HepG2 (cell line): ENCODE measurements around the gene CTRL. TPM values are rescaled to one million over a fixed set of nuclear protein-coding genes. Genes with fewer than 3 reads are reported as not detected.
A peak's percentile ranks its signal among the peaks of the same experiment; 100 is the strongest.

Source experiments
- ATAC-seq: fragments of 200-7000 bp; cut with Tn5 transposase; 3 replicates; pipeline ENCODE4 v1.9.1; 2020; ENCODE audit warnings: mild to moderate bottlenecking, moderate library complexity
- BruUV-seq: library from RNA; stranded (reverse); fragments of 400-500 nt; replicated peaks from 2 replicates; lab custom pipeline; 2021; lab: Mats Ljungman, UMichigan
- CTCF ChIA-PET: fragments of 300-600 bp; formaldehyde crosslinking; extraction: SDS; loops from one replicate; lab custom pipeline; 2021; ENCODE audit warnings: low total read pairs, inconsistent platforms, low intra/inter-chr PET ratio; lab: Yijun Ruan, JAX
- POLR2A ChIA-PET: fragments of 350-600 bp; sonication (Branson Sonifier 250); formaldehyde crosslinking; loops from one replicate; lab custom pipeline; 2020; ENCODE audit warnings: antibody characterized with exemption, inconsistent platforms; lab: Yijun Ruan, JAX
- DNase-seq: peaks from one replicate; pipeline ENCODE4 v3.0.0-alpha.2; 2015; ENCODE audit warnings: low spot score
- FAIRE-seq: peaks from 3 replicates; lab custom pipeline; 2011; peaks lifted over from hg19 to GRCh38; lab: Jason Lieb, UNC
- H2AFZ ChIP-seq: one replicate; pipeline ENCODE4 v1.6.1; 2011; ENCODE audit warnings: low read length, inconsistent platforms
- H3K27ac ChIP-seq: fragments of 300-600 bp; 3 replicates; pipeline ENCODE4 v1.8.0; 2011; ENCODE audit warnings: mixed run types, mild to moderate bottlenecking, mixed read lengths, low read length, inconsistent platforms; ENCODE audit not compliant: insufficient read depth; ENCODE audit errors: extremely low read length
- H3K27me3 ChIP-seq, 2 experiments: fragments of 200-600 bp in 1 of 2; 2 replicates in 1 of 2; 3 replicates in 1 of 2; pipeline versions ENCODE4 v1.6.0 to v1.8.0; 2011; ENCODE audit warnings: low read length in 2 of 2, mild to moderate bottlenecking in 2 of 2, moderate library complexity in 2 of 2, inconsistent platforms in 1 of 2; ENCODE audit not compliant: insufficient read depth in 2 of 2, control insufficient read depth in 1 of 2
- H3K36me3 ChIP-seq, 2 experiments: fragments of 200-600 bp in 1 of 2; replicated peaks in 1 of 2; 2 replicates in 1 of 2; 3 replicates in 1 of 2; pipeline versions ENCODE4 v1.5.1 to v1.8.0; 2011; ENCODE audit warnings: low read length in 2 of 2, inconsistent platforms in 1 of 2; ENCODE audit not compliant: insufficient read depth in 2 of 2, control insufficient read depth in 1 of 2
- H3K4me1 ChIP-seq: 2 replicates; pipeline ENCODE4 v1.5.1; 2012; ENCODE audit warnings: low read length, inconsistent platforms; ENCODE audit not compliant: insufficient read depth
- H3K4me2 ChIP-seq: 2 replicates; pipeline ENCODE4 v1.6.0; 2011; ENCODE audit warnings: low read depth, low read length, inconsistent platforms
- H3K4me3 ChIP-seq, 3 experiments: fragments of 200-600 bp in 1 of 3; sonication (generic), shearing (Covaris generic) in 1 of 3; replicated peaks in 1 of 3; 2 replicates each; pipeline ENCODE4 v1.5.1; 2011 to 2016; ENCODE audit warnings: low read length in 3 of 3, inconsistent platforms in 2 of 3, low read depth in 2 of 3, mild to moderate bottlenecking in 2 of 3, control low read depth in 1 of 3, mixed read lengths in 1 of 3; ENCODE audit not compliant: insufficient read depth in 1 of 3
- H3K79me2 ChIP-seq: one replicate; pipeline ENCODE4 v1.6.1; 2011; ENCODE audit warnings: low read length, inconsistent platforms; ENCODE audit not compliant: insufficient read depth
- H3K9ac ChIP-seq: 2 replicates; pipeline ENCODE4 v1.6.0; 2011; ENCODE audit warnings: mild to moderate bottlenecking, low read depth, low read length, inconsistent platforms; ENCODE audit not compliant: insufficient read depth
- H3K9me3 ChIP-seq: 2 replicates; pipeline ENCODE4 v1.5.1; 2012; ENCODE audit warnings: mild to moderate bottlenecking, low read length
- H4K20me1 ChIP-seq: 2 replicates; pipeline ENCODE4 v1.6.0; 2011; ENCODE audit warnings: inconsistent platforms, mild to moderate bottlenecking, low read length, moderate library complexity; ENCODE audit not compliant: insufficient read depth
- ATF3 ChIP-seq: sonication (generic); formaldehyde crosslinking; IDR thresholded peaks from 2 replicates; pipeline ENCODE4 v1.4.0; 2020; ENCODE audit warnings: missing genetic modification reagents
- CENPBD1 ChIP-seq: sonication (generic); formaldehyde crosslinking; IDR thresholded peaks from 2 replicates; pipeline ENCODE4 v1.8.0; 2022; ENCODE audit warnings: missing genetic modification reagents, low read depth, mild to moderate bottlenecking, borderline replicate concordance
- E2F2 ChIP-seq: sonication (generic); formaldehyde crosslinking; IDR thresholded peaks from 2 replicates; pipeline ENCODE4 v1.4.0; 2020; ENCODE audit warnings: missing genetic modification reagents, borderline replicate concordance
- FOXM1 ChIP-seq: sonication (generic); formaldehyde crosslinking; IDR thresholded peaks from 2 replicates; pipeline ENCODE4 v1.5.0; 2020; ENCODE audit warnings: missing genetic modification reagents
- HNRNPK ChIP-seq: fragments of 200-400 bp; formaldehyde crosslinking; IDR thresholded peaks from 2 replicates; pipeline ENCODE4 v1.6.1; 2018; ENCODE audit warnings: low read length, low read depth, moderate library complexity, mild to moderate bottlenecking; ENCODE audit not compliant: poor library complexity, severe bottlenecking
- KDM4B ChIP-seq: sonication (generic); formaldehyde crosslinking; IDR thresholded peaks from 2 replicates; pipeline ENCODE4 v1.4.0; 2020; ENCODE audit warnings: missing genetic modification reagents
- MEIS1 ChIP-seq: sonication (generic); formaldehyde crosslinking; IDR thresholded peaks from 2 replicates; pipeline ENCODE4 v1.9.0; 2021; ENCODE audit warnings: mild to moderate bottlenecking, missing genetic modification reagents, moderate library complexity, borderline replicate concordance
- MTF2 ChIP-seq: sonication (generic); formaldehyde crosslinking; IDR thresholded peaks from 2 replicates; pipeline ENCODE4 v1.5.0; 2020; ENCODE audit warnings: missing genetic modification reagents, borderline replicate concordance
- NR2F1 ChIP-seq, 2 experiments: fragments of 450-650 bp in 1 of 2; formaldehyde crosslinking in 1 of 2; IDR thresholded peaks; 2 replicates each; pipeline versions ENCODE4 v1.5.0 to v1.6.1; 2016 to 2020; ENCODE audit warnings: mild to moderate bottlenecking in 1 of 2, missing compliant biosample characterization in 1 of 2, missing genetic modification reagents in 1 of 2, moderate library complexity in 1 of 2
- ONECUT2 ChIP-seq: sonication (generic); formaldehyde crosslinking; IDR thresholded peaks from 2 replicates; pipeline ENCODE4 v1.4.0; 2020; ENCODE audit warnings: missing genetic modification reagents
- POLR2A ChIP-seq, 2 experiments: IDR thresholded peaks; 2 replicates each; pipeline ENCODE4 v1.6.1; 2011; ENCODE audit warnings: low read depth in 2 of 2, low read length in 2 of 2, mild to moderate bottlenecking in 1 of 2, moderate library complexity in 1 of 2; ENCODE audit not compliant: insufficient read depth in 1 of 2
- SRSF4 ChIP-seq: fragments of 200-400 bp; formaldehyde crosslinking; IDR thresholded peaks from one replicate; pipeline ENCODE4 v1.6.1; 2018; ENCODE audit warnings: mild to moderate bottlenecking, low read depth, low read length, moderate library complexity; ENCODE audit not compliant: poor library complexity, severe bottlenecking
- ZNF564 ChIP-seq: sonication (generic); formaldehyde crosslinking; IDR thresholded peaks from 2 replicates; pipeline ENCODE4 v1.8.1; 2023; ENCODE audit warnings: mild to moderate bottlenecking, missing genetic modification reagents
- ZNF605 ChIP-seq: sonication (generic); formaldehyde crosslinking; IDR thresholded peaks from 2 replicates; pipeline ENCODE4 v1.8.0; 2022; ENCODE audit warnings: mild to moderate bottlenecking, missing genetic modification reagents
- ZNF7 ChIP-seq: IDR thresholded peaks from 2 replicates; pipeline ENCODE4 v1.6.1; 2016; ENCODE audit warnings: missing biosample characterization, missing genetic modification reagents
- ZNF747 ChIP-seq: sonication (generic); formaldehyde crosslinking; IDR thresholded peaks from 2 replicates; pipeline ENCODE4 v1.8.1; 2023; ENCODE audit warnings: missing genetic modification reagents, mild to moderate bottlenecking, borderline replicate concordance
- ZSCAN30 ChIP-seq: sonication (generic); formaldehyde crosslinking; IDR thresholded peaks from 2 replicates; pipeline ENCODE4 v1.5.0; 2020; ENCODE audit warnings: mild to moderate bottlenecking, missing genetic modification reagents
- ZXDC ChIP-seq: sonication (generic); formaldehyde crosslinking; IDR thresholded peaks from 2 replicates; pipeline ENCODE4 v1.5.0; 2020; ENCODE audit warnings: mild to moderate bottlenecking, missing genetic modification reagents
- WGBS: methylation state at CpG from one replicate; pipeline ENCODE4 v1.1.6; 2017; ENCODE audit warnings: low lambda C conversion rate; 5-methylcytosine and 5-hydroxymethylcytosine counted together
- in situ Hi-C: cut with HindIII; loops from 2 replicates; pipeline ENCODE4 v1.10.0; 2017; ENCODE audit warnings: low pct_unique_long_range_greater_than_20kb; ENCODE audit not compliant: extremely low pct_ligation_motif_present
- intact Hi-C: fragments of 100-400 bp; cut with micrococcal nuclease; formaldehyde crosslinking; loops from one replicate; pipeline ENCODE4 v1.10.0; 2022; ENCODE audit not compliant: unreplicated experiment
- polyA plus RNA-seq, 8 experiments: library from polyadenylated mRNA; depleted of rRNA in 3 of 8; stranded (reverse) in 7 of 8; unstranded in 1 of 8; fragments of >200 nt; fragmentation: Illumina TruSeq in 4 of 8; extraction: Trizol in 4 of 8; gene quantifications; 2 replicates each; pipeline versions ENCODE4 v1.2.1 to v1.2.3, GENCODE V29; 2011 to 2016; ENCODE audit warnings: low read depth in 4 of 8, missing spikeins in 1 of 8, mixed read lengths in 1 of 8; ENCODE audit not compliant: insufficient read depth in 1 of 8
- total RNA-seq, 5 experiments: library from RNA; depleted of rRNA; stranded (reverse); fragments of >200 nt; fragmentation: Illumina TruSeq; extraction: Trizol; gene quantifications; 2 replicates each; pipeline ENCODE4 v1.2.3, GENCODE V29; 2016; ENCODE audit warnings: low read depth in 1 of 5

Gene CTRL
- total and polyA plus RNA-seq, 2 of the 13 experiments (the other 11 are each of a cell fraction or from before 2014, with no cell fraction given), result 1.9 to 2.7 TPM

- TF ChIP-seq HNRNPK, result no peak
- no peak for TF ChIP-seq MEIS1 (CRISPR knock-in tag)
Measured at GRCh38 chr16:67933805-67934204, 2.1 kb upstream of the CTRL start (continued).

- no peak overlapping the region for H2AFZ ChIP-seq
- in situ Hi-C loops (loop anchor here (10.0 kb wide), 1 partner anchor 268 kb away; the partner anchor contains the start of genes ACD, C16orf86, ENKD1 and PARD6A), intact Hi-C loops (no loop called here)
- POLR2A ChIA-PET, result interaction anchor here (2.4 to 3.7 kb wide), 2 partner anchors 11 to 39 kb away, joined by 8 to 32 read pairs; partner anchors contain the start of genes LCAT and PSKH1
- H3K79me2 ChIP-seq, result peaks cover 23% of the 10 kb centered on the region
- FAIRE-seq (no peak), DNase-seq (no peak), ATAC-seq (no peak)
- H3K9me3 ChIP-seq, result no peaks in the 10 kb centered on the region
- CTCF ChIA-PET, result interaction anchor here (0.9 kb wide), 1 partner anchor 116 kb away, joined by 3 read pairs; no protein-coding TSS in a partner anchor
- peaks cover 15 to 22% of the 10 kb centered on the region in 2 experiments; a peak in 4 of 5 replicates for H3K36me3 ChIP-seq
- H4K20me1 ChIP-seq, result no peaks in the 10 kb centered on the region; the same call in 1 of the 2 replicates
- H3K9ac ChIP-seq, result no peak overlapping the region
- no peak for TF ChIP-seq ONECUT2 (CRISPR knock-in tag)
- TF ChIP-seq ZNF747, result no peak
- no peak for TF ChIP-seq E2F2 (CRISPR knock-in tag)
- no peak for TF ChIP-seq CENPBD1 (CRISPR knock-in tag)
- TF ChIP-seq KDM4B (CRISPR knock-in tag), result no peak
- TF ChIP-seq ZNF7 (CRISPR knock-in tag), result no peak
- TF ChIP-seq ZSCAN30, result no peak
- TF ChIP-seq FOXM1, result no peak
- 0 out of 2 replicates have a peak, but pooled peaks have one; percentile 23 for TF ChIP-seq ZNF605 (CRISPR knock-in tag)
- no peak for TF ChIP-seq NR2F1 (CRISPR knock-in tag; IDR thresholded peaks at IDR 0.05)
- TF ChIP-seq ATF3 (CRISPR knock-in tag), result no peak
- no peak for TF ChIP-seq MTF2 (CRISPR knock-in tag)
- no peak for TF ChIP-seq ZXDC (CRISPR knock-in tag)
- TF ChIP-seq SRSF4, result no peak
- TF ChIP-seq ZNF564, result no peak
- 0 out of 4 replicates have a peak, but pooled peaks of 1 of the 2 experiments have one; percentile 3 for TF ChIP-seq POLR2A (IDR thresholded peaks at IDR 0.05; ENCODE audit: insufficient read depth in 1 of 2, low read depth in 2 of 2, low read length in 2 of 2)
- H3K4me1 ChIP-seq, result peaks cover 26% of the 10 kb centered on the region
- no peaks in the 10 kb centered on the region; a peak in 1 of 5 replicates for H3K27me3 ChIP-seq
- no TSS peak for BruUV-seq
- H3K4me2 ChIP-seq, result no peak overlapping the region
- 98% methylated on average over 4 of the region's 4 CpGs for WGBS
- no peak overlapping the region for H3K4me3 ChIP-seq
- H3K27ac ChIP-seq, result no peak overlapping the region
Measured at GRCh38 chr16:67932462-67932840, 789 bp upstream of the CTRL start.
